Measurements from ENCODE around the gene HELT.
"Not testable (repeated sequence)": the region's sequence is repeated elsewhere in the genome, so short reads cannot be mapped to it uniquely, and the experiment has no call there.

HELT gene

GRCh38 chr4:184972991-184973390 is 45.3 kb upstream of the HELT start:
- Histone ChIP-seq H3K27me3 (ENCODE audit: insufficient read depth, low read length, poor library complexity) (no peaks in the 10 kb centered on the region), H3K79me2 (ENCODE audit: insufficient read depth, low read length) (no peaks in the 10 kb centered on the region), H3K36me3 (ENCODE audit: insufficient read depth, low read length) (no peaks in the 10 kb centered on the region), H2AFZ (ENCODE audit: low read depth, low read length) (no peak overlapping the region), H3K27ac (ENCODE audit: low read length) (no peak overlapping the region), H3K9me3 (ENCODE audit: insufficient read depth, low read length, severe bottlenecking) (peaks cover 2% of the 10 kb centered on the region), H3K4me1 (ENCODE audit: insufficient read depth, low read length) (no peaks in the 10 kb centered on the region), H3K9ac (ENCODE audit: low read depth, low read length) (no peak overlapping the region), H3K4me2 (ENCODE audit: insufficient read depth, low read length) (no peak overlapping the region), H4K20me1 (ENCODE audit: insufficient read depth, low read length) (no peaks in the 10 kb centered on the region), H3K4me3 (ENCODE audit: low read depth in 1 of 2, low read length in 2 of 2) (no peak overlapping the region)
- TF ChIP-seq EZH2 (IDR thresholded peaks at IDR 0.05; ENCODE audit: borderline replicate concordance, low read depth, low read length, severe bottlenecking): no peak
- TF ChIP-seq CTCF (IDR thresholded peaks at IDR 0.05; ENCODE audit: borderline replicate concordance, extremely low read depth, low read length, poor library complexity, severe bottlenecking): no peak
- ATAC-seq (ENCODE audit: insufficient read depth, low read depth) (no peak), DNase-seq (no peak)

- H3K4me1 ChIP-seq (ENCODE audit: insufficient read depth, low read length); H3K27ac ChIP-seq (ENCODE audit: low read length); H4K20me1 ChIP-seq (ENCODE audit: insufficient read depth, low read length); H3K4me3 ChIP-seq (ENCODE audit: low read depth in 1 of 2, low read length in 2 of 2); DNase-seq; H3K36me3 ChIP-seq (ENCODE audit: insufficient read depth, low read length); H3K9me3 ChIP-seq (ENCODE audit: insufficient read depth, low read length, severe bottlenecking); H3K4me2 ChIP-seq (ENCODE audit: insufficient read depth, low read length); H3K27me3 ChIP-seq (ENCODE audit: insufficient read depth, low read length, poor library complexity); ATAC-seq (ENCODE audit: insufficient read depth, low read depth); H3K79me2 ChIP-seq (ENCODE audit: insufficient read depth, low read length); H2AFZ ChIP-seq (ENCODE audit: low read depth, low read length); H3K9ac ChIP-seq (ENCODE audit: low read depth, low read length): not testable (repeated sequence)
These were observed 41.9 kb upstream of the HELT start for GRCh38 chr4:184976348-184976747.

- DNase-seq (no peak), ATAC-seq (ENCODE audit: insufficient read depth, low read depth) (no peak)
- Histone ChIP-seq H3K9me3 (ENCODE audit: insufficient read depth, low read length, severe bottlenecking) (no peaks in the 10 kb centered on the region), H3K4me3 (ENCODE audit: low read depth in 1 of 2, low read length in 2 of 2) (no peak overlapping the region), H3K36me3 (ENCODE audit: insufficient read depth, low read length) (no peaks in the 10 kb centered on the region), H3K4me2 (ENCODE audit: insufficient read depth, low read length) (no peak overlapping the region), H2AFZ (ENCODE audit: low read depth, low read length) (no peak overlapping the region), H3K27ac (ENCODE audit: low read length) (no peak overlapping the region), H3K79me2 (ENCODE audit: insufficient read depth, low read length) (no peaks in the 10 kb centered on the region), H3K9ac (ENCODE audit: low read depth, low read length) (no peak overlapping the region), H3K27me3 (ENCODE audit: insufficient read depth, low read length, poor library complexity) (no peaks in the 10 kb centered on the region), H3K4me1 (ENCODE audit: insufficient read depth, low read length) (no peaks in the 10 kb centered on the region), H4K20me1 (ENCODE audit: insufficient read depth, low read length) (no peaks in the 10 kb centered on the region)
- TF ChIP-seq CTCF (IDR thresholded peaks at IDR 0.05; ENCODE audit: borderline replicate concordance, extremely low read depth, low read length, poor library complexity, severe bottlenecking) (no peak), EZH2 (IDR thresholded peaks at IDR 0.05; ENCODE audit: borderline replicate concordance, low read depth, low read length, severe bottlenecking) (no peak)
These were observed 40.5 kb upstream of the HELT start for GRCh38 chr4:184977747-184978146.

- ATAC-seq (ENCODE audit: insufficient read depth, low read depth) (no peak), DNase-seq (no peak)
- no peak overlapping the region for H2AFZ ChIP-seq (ENCODE audit: low read depth, low read length)
- no peak overlapping the region for H3K4me2 ChIP-seq (ENCODE audit: insufficient read depth, low read length)
- TF ChIP-seq CTCF (IDR thresholded peaks at IDR 0.05; ENCODE audit: borderline replicate concordance, extremely low read depth, low read length, poor library complexity, severe bottlenecking): no peak
- no peak for TF ChIP-seq EZH2 (IDR thresholded peaks at IDR 0.05; ENCODE audit: borderline replicate concordance, low read depth, low read length, severe bottlenecking)
- H3K4me3 ChIP-seq (ENCODE audit: low read depth in 1 of 2, low read length in 2 of 2): no peak overlapping the region
- no peaks in the 10 kb centered on the region for H3K9me3 ChIP-seq (ENCODE audit: insufficient read depth, low read length, severe bottlenecking)
- no peaks in the 10 kb centered on the region for H4K20me1 ChIP-seq (ENCODE audit: insufficient read depth, low read length)
- no peak overlapping the region for H3K27ac ChIP-seq (ENCODE audit: low read length)
- no peaks in the 10 kb centered on the region for H3K79me2 ChIP-seq (ENCODE audit: insufficient read depth, low read length)
- no peaks in the 10 kb centered on the region for H3K27me3 ChIP-seq (ENCODE audit: insufficient read depth, low read length, poor library complexity)
- H3K4me1 ChIP-seq (ENCODE audit: insufficient read depth, low read length): peaks cover 2% of the 10 kb centered on the region
- no peaks in the 10 kb centered on the region for H3K36me3 ChIP-seq (ENCODE audit: insufficient read depth, low read length)
- H3K9ac ChIP-seq (ENCODE audit: low read depth, low read length): no peak overlapping the region
These were observed 40.1 kb upstream of the HELT start for GRCh38 chr4:184978211-184978610.

Data from DND-41 (cell line).